Pancreas (tissue), 10 donors: Measurements from ENCODE around the gene SHISAL1. TPM values are rescaled to one million over a fixed set of nuclear protein-coding genes. Genes with fewer than 3 reads are reported as not detected.

ENCODE experiments used
- ATAC-seq, 4 donors: fragments of 200-7000 bp; cut with Tn5 transposase; one replicate each; pipeline versions ENCODE4 v1.8.0 to v1.9.1; 2020; ENCODE audit warnings: mild to moderate bottlenecking in 4 of 4, moderate library complexity in 4 of 4
- DNase-seq, 6 donors: peaks; one replicate each; pipeline ENCODE4 v3.0.0-alpha.2; 2020
- FAIRE-seq: peaks from 2 replicates; lab custom pipeline; 2012; peaks lifted over from hg19 to GRCh38; lab: Jason Lieb, UNC
- H3K27ac ChIP-seq, 4 donors: fragments of 200-600 bp; sonication (generic); 1 replicate in 3 of 4; 2 replicates in 1 of 4; pipeline versions ENCODE4 v1.5.0 to v1.8.0; 2020
- H3K27me3 ChIP-seq, 4 donors: fragments of 200-600 bp; one replicate each; pipeline ENCODE4 v1.8.0; 2021
- H3K36me3 ChIP-seq, 3 donors: fragments of 200-600 bp; sonication (generic) in 1 of 3; one replicate each; pipeline versions ENCODE4 v1.5.0 to v1.8.0; 2020 to 2021
- H3K4me1 ChIP-seq, 3 donors: fragments of 200-600 bp; one replicate each; pipeline ENCODE4 v1.8.0; 2021
- H3K4me3 ChIP-seq, 4 donors: fragments of 200-600 bp; sonication (generic) in 2 of 4; one replicate each; pipeline versions ENCODE4 v1.5.0 to v1.8.0; 2020 to 2021
- H3K9me3 ChIP-seq, 4 donors: fragments of 200-600 bp; one replicate each; pipeline ENCODE4 v1.8.0; 2021
- WGBS, 2 donors: extraction: QIAGEN DNeasy Blood & Tissue Kit; methylation state at CpG; one replicate each; pipeline ENCODE4 v1.1.7; 2013; 5-methylcytosine and 5-hydroxymethylcytosine counted together
- intact Hi-C, 3 donors: fragments of 100-400 bp; cut with DNase I; formaldehyde crosslinking; loops; one replicate each; pipeline versions ENCODE4 v1.11.1 to v1.14.2; 2022
- polyA plus RNA-seq, 2 donors: library from polyadenylated mRNA; stranded (reverse); fragments of 200-250 nt; gene quantifications; one replicate each; pipeline ENCODE4 v1.2.3, GENCODE V29; 2013
- total RNA-seq, 6 donors: library from RNA; stranded (reverse); fragmentation: NEBNext Ultra II Directional in 4 of 6; extraction: Animal tissue kit (Norgen Biotek cat#: 25700) in 4 of 6; gene quantifications; one replicate each; pipeline versions ENCODE4 v1.2.1 to v1.2.4, GENCODE V29; 2021 to 2023
- TF ChIP-seq, protein P1 (sequence below), 4 donors: fragments of 200-600 bp; sonication (generic) in 3 of 4; IDR thresholded peaks; one replicate each; pipeline versions ENCODE4 v1.5.0 to v1.8.0; 2021; ENCODE audit warnings: antibody characterized with exemption in 4 of 4
- donor health status: healthy with polysubstance abuse.
- donor health status: DM: no; HTN: no; CAD: no; lungs with moderate emphysema.
- donor health status: DM: no; HTN: no; CAD: no.
- donor health status: control.
- donor health status: control.
- donor health status: Bipolar disorder and iron deficiency.
- donor health status: DM: yes; HTN: yes; CAD: no.
- donor health status: DM: no; HTN: no; CAD: no.
- donor health status: DM: no; HTN: no; CAD: no.
- donor health status: DM: yes; HTN: yes; CAD: no.

SHISAL1 gene
- total and polyA plus RNA-seq, 8 donors: 0.35 to 1.3 (median 0.54) TPM

DNA sequence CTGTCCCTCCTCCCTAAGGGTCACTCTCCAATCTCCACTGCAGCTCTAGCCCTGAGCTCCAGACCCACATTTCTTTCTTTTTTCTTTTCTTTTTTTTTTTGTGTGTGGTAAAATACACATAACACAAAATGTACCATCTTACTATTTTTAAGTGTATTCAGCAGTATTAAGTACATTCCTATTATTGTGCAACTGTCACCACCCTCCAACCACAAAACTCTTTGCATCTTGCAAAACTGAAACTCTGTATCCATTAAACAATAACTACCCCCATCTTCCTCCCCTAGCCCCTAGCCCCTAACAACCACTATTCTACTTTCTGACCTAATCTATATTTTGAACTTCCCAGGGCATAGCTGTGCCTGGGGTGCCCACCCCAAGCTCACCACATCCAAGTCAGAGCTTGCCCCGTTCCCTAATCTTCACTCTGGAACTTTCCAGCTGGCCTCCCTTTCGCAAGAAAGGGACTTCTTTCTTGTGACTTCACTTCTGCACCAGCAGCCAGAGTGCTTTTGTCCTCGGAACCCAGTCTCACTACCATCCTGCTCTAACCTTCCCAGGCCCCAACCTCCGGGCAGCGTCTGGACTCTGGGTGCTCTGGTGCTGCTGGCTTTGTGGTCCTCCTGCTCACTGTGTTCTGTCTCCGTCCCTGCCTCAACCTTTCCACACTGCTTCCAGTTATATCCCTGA lies 101.3 kb downstream of the SHISAL1 start:
- ATAC-seq (no peak), DNase-seq (peak in 1 of 6 donors; percentile 26), FAIRE-seq (no peak)
- Histone ChIP-seq H3K4me3 (no peak overlapping the region), H3K4me1 (no peaks in the 10 kb centered on the region), H3K27ac (no peak overlapping the region), H3K27me3 (no peaks in the 10 kb centered on the region), H3K36me3 (no peaks in the 10 kb centered on the region), H3K9me3 (no peaks in the 10 kb centered on the region)
- TF ChIP-seq, protein P1, sequence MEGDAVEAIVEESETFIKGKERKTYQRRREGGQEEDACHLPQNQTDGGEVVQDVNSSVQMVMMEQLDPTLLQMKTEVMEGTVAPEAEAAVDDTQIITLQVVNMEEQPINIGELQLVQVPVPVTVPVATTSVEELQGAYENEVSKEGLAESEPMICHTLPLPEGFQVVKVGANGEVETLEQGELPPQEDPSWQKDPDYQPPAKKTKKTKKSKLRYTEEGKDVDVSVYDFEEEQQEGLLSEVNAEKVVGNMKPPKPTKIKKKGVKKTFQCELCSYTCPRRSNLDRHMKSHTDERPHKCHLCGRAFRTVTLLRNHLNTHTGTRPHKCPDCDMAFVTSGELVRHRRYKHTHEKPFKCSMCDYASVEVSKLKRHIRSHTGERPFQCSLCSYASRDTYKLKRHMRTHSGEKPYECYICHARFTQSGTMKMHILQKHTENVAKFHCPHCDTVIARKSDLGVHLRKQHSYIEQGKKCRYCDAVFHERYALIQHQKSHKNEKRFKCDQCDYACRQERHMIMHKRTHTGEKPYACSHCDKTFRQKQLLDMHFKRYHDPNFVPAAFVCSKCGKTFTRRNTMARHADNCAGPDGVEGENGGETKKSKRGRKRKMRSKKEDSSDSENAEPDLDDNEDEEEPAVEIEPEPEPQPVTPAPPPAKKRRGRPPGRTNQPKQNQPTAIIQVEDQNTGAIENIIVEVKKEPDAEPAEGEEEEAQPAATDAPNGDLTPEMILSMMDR (IDR thresholded peaks at IDR 0.05): no peak
- WGBS, 2 donors: 53 to 67% methylated on average over 6 of the region's 6 CpGs
- intact Hi-C loops: no loop called here

DNA sequence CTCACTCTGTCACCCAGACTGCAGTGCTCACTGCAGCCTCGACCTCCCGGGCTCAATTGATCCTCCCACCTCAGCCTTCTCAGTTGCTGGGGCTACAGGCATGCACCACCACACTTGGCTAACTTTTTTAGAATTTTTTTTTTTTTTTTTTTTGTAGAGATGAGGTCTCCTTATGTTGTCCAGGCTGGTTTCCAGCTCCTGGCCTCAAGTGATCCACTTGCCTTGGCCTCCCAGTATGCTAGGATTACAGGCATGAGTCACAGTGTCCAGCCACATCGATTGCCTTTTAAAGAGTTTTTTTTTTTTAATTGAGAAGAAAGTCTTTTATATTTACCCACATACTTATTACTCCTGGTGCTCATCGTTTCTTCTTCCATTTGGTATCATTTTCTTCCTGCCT lies 102.0 kb downstream of the SHISAL1 start:
- Histone ChIP-seq H3K4me1 (no peaks in the 10 kb centered on the region), H3K4me3 (no peak overlapping the region), H3K27ac (no peak overlapping the region), H3K9me3 (no peaks in the 10 kb centered on the region), H3K27me3 (no peaks in the 10 kb centered on the region), H3K36me3 (no peaks in the 10 kb centered on the region)
- intact Hi-C loops: no loop called here
- TF ChIP-seq, protein P1 (IDR thresholded peaks at IDR 0.05): no peak
- ATAC-seq: no peak
- 57 to 68% methylated on average over 4 of the region's 4 CpGs for WGBS, 2 donors
- FAIRE-seq: no peak
- DNase-seq: no peak

DNA sequence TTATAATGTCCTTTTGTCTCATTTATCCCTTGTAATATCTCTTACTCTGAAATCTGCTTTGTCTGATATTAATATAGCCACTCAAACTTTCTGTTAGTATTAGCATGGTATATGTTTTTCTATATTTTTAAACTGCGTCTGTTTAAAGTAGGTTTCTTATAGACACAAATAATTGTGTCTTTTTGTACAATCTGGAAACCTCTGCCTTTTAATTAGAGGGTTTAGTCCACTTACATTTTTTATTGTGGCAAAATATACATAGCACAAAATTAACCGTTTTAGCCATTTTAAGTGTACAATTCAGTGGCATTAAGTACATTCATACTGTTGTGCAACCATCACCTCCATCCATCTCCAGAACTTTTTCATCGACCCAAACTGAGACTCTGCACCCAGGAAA lies 103.4 kb downstream of the SHISAL1 start:
- no peaks in the 10 kb centered on the region for H3K4me1 ChIP-seq
- TF ChIP-seq, protein P1 (IDR thresholded peaks at IDR 0.05): no peak
- H3K4me3 ChIP-seq: no peak overlapping the region
- H3K27me3 ChIP-seq: no peaks in the 10 kb centered on the region
- no peaks in the 10 kb centered on the region for H3K36me3 ChIP-seq
- no peak overlapping the region for H3K27ac ChIP-seq
- FAIRE-seq (no peak), DNase-seq (no peak), ATAC-seq (no peak)
- H3K9me3 ChIP-seq: no peaks in the 10 kb centered on the region
- WGBS, 2 donors: 65 to 73% methylated on average over 3 of the region's 3 CpGs
- intact Hi-C loops: no loop called here

DNA sequence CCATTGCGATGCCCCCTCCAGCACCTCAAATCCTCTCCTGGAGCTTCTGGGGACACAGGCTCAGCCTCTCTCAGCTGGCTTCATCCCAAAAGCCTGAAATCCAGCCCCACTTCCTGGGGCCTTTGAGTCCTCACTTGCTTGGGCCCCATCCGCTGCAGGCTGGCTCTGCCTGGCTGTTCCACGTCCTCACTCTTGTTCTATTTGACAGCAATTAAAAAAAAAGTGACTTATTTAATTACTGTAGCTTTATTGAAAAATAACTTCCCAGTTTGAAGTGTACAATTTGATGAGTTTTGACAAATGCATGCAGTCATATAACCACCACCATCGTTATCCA lies 104.8 kb downstream of the SHISAL1 start:
- H3K4me1 ChIP-seq: no peaks in the 10 kb centered on the region

More for the DNA sequence above, 104.8 kb downstream of the SHISAL1 start:
- no peak for ATAC-seq
- no peak overlapping the region for H3K27ac ChIP-seq
- H3K9me3 ChIP-seq: no peaks in the 10 kb centered on the region
- H3K36me3 ChIP-seq: no peaks in the 10 kb centered on the region
- 76 to 78% methylated on average over 4 of the region's 4 CpGs for WGBS, 2 donors
- FAIRE-seq: no peak
- no peaks in the 10 kb centered on the region for H3K27me3 ChIP-seq
- intact Hi-C loops: no loop called here
- no peak overlapping the region for H3K4me3 ChIP-seq
- TF ChIP-seq, protein P1 (IDR thresholded peaks at IDR 0.05): no peak
- no peak for DNase-seq
